Panc1 (cell line): ENCODE measurements around the gene CALM1.

Source experiments
- CTCF ChIP-seq: fragments of 450-650 bp; IDR thresholded peaks from 2 replicates; pipeline ENCODE4 v1.5.1; 2017; ENCODE audit warnings: mild to moderate bottlenecking
- TF ChIP-seq, protein P1 (sequence below), 2 experiments: IDR thresholded peaks; 2 replicates each; pipeline ENCODE4 v1.6.1; 2011 to 2012; ENCODE audit warnings: low read depth in 2 of 2, control low read depth in 1 of 2, low read length in 1 of 2, mild to moderate bottlenecking in 1 of 2, moderate library complexity in 1 of 2; ENCODE audit not compliant: insufficient read depth in 1 of 2

GRCh38 chr14:90349739-90350138 lies 47.1 kb upstream of the CALM1 start:
- TF ChIP-seq CTCF, result no peak
- TF ChIP-seq, protein P1, sequence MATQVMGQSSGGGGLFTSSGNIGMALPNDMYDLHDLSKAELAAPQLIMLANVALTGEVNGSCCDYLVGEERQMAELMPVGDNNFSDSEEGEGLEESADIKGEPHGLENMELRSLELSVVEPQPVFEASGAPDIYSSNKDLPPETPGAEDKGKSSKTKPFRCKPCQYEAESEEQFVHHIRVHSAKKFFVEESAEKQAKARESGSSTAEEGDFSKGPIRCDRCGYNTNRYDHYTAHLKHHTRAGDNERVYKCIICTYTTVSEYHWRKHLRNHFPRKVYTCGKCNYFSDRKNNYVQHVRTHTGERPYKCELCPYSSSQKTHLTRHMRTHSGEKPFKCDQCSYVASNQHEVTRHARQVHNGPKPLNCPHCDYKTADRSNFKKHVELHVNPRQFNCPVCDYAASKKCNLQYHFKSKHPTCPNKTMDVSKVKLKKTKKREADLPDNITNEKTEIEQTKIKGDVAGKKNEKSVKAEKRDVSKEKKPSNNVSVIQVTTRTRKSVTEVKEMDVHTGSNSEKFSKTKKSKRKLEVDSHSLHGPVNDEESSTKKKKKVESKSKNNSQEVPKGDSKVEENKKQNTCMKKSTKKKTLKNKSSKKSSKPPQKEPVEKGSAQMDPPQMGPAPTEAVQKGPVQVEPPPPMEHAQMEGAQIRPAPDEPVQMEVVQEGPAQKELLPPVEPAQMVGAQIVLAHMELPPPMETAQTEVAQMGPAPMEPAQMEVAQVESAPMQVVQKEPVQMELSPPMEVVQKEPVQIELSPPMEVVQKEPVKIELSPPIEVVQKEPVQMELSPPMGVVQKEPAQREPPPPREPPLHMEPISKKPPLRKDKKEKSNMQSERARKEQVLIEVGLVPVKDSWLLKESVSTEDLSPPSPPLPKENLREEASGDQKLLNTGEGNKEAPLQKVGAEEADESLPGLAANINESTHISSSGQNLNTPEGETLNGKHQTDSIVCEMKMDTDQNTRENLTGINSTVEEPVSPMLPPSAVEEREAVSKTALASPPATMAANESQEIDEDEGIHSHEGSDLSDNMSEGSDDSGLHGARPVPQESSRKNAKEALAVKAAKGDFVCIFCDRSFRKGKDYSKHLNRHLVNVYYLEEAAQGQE (IDR thresholded peaks at IDR 0.05; ENCODE audit: insufficient read depth in 1 of 2, low read depth in 2 of 2, low read length in 1 of 2), result no peak
